HEK293 (cell line): ENCODE measurements around the gene CHRD.

Experiments
- CTCF ChIA-PET: fragments of 350-600 bp; formaldehyde crosslinking; extraction: SDS; loops from one replicate; lab custom pipeline; 2021; ENCODE audit warnings: antibody characterized with exemption; lab: Yijun Ruan, JAX
- POLR2A ChIA-PET: fragments of 300-600 bp; formaldehyde crosslinking; extraction: SDS; loops from one replicate; lab custom pipeline; 2020; ENCODE audit warnings: antibody characterized with exemption, inconsistent platforms; lab: Yijun Ruan, JAX
- H3K27ac ChIP-seq: fragments of 200-500 bp; sonication (Bioruptor generic); 2 replicates; pipeline ENCODE4 v1.5.1; 2014; ENCODE audit warnings: low read depth, low read length, control low read depth, inconsistent platforms; ENCODE audit errors: extremely low read depth
- H3K36me3 ChIP-seq, 2 experiments: fragments of 200-500 bp in 1 of 2; sonication (Bioruptor generic) in 1 of 2; 1 replicate in 1 of 2; 2 replicates in 1 of 2; pipeline ENCODE4 v1.5.1; 2014 to 2017; ENCODE audit warnings: inconsistent platforms in 2 of 2, low read length in 2 of 2; ENCODE audit not compliant: control insufficient read depth in 2 of 2, insufficient read depth in 1 of 2
- H3K4me1 ChIP-seq: fragments of 200-500 bp; sonication (Bioruptor generic); 2 replicates; pipeline ENCODE4 v1.5.1; 2014; ENCODE audit warnings: mild to moderate bottlenecking, low read length, inconsistent platforms; ENCODE audit not compliant: control insufficient read depth, insufficient read depth
- H3K4me3 ChIP-seq: 2 replicates; pipeline ENCODE4 v1.5.1; 2011; ENCODE audit warnings: low read depth, mild to moderate bottlenecking, control low read depth, low read length, moderate library complexity
- H3K9me3 ChIP-seq: fragments of 200-500 bp; sonication (Bioruptor generic); 2 replicates; pipeline ENCODE4 v1.5.1; 2014; ENCODE audit warnings: low read depth, low read length, inconsistent platforms; ENCODE audit not compliant: control insufficient read depth, insufficient read depth
- AEBP2 ChIP-seq: fragments of 450-650 bp; formaldehyde crosslinking; IDR thresholded peaks from 2 replicates; pipeline ENCODE4 v1.5.1; 2016; ENCODE audit warnings: missing biosample characterization, missing genetic modification characterization, borderline replicate concordance
- GLI2 ChIP-seq: fragments of 450-650 bp; formaldehyde crosslinking; IDR thresholded peaks from 2 replicates; pipeline ENCODE4; 2017; ENCODE audit warnings: missing biosample characterization, missing genetic modification characterization, low read depth, borderline replicate concordance
- GLIS1 ChIP-seq: fragments of 450-650 bp; formaldehyde crosslinking; IDR thresholded peaks from 2 replicates; pipeline ENCODE4 v1.5.1; 2016; ENCODE audit warnings: missing biosample characterization, missing genetic modification characterization
- KLF1 ChIP-seq: fragments of 450-650 bp; formaldehyde crosslinking; IDR thresholded peaks from 2 replicates; pipeline ENCODE4 v1.5.1; 2016; ENCODE audit warnings: missing biosample characterization, missing genetic modification characterization
- KLF10 ChIP-seq: fragments of 450-650 bp; IDR thresholded peaks from 2 replicates; pipeline ENCODE4 v1.5.1; 2018; ENCODE audit warnings: missing biosample characterization, mild to moderate bottlenecking, missing genetic modification characterization
- TCF7L2 ChIP-seq: IDR thresholded peaks from 2 replicates; pipeline ENCODE4 v1.6.1; 2011; ENCODE audit warnings: low read depth, mild to moderate bottlenecking, inconsistent platforms, low read length, moderate library complexity, borderline replicate concordance
- TSHZ1 ChIP-seq: fragments of 450-650 bp; formaldehyde crosslinking; IDR thresholded peaks from 2 replicates; pipeline ENCODE4 v1.5.1; 2016; ENCODE audit warnings: missing biosample characterization, missing genetic modification characterization, borderline replicate concordance
- ZNF121 ChIP-seq: fragments of 450-650 bp; formaldehyde crosslinking; IDR thresholded peaks from 2 replicates; pipeline ENCODE4 v1.5.1; 2016; ENCODE audit warnings: missing biosample characterization, missing genetic modification characterization
- ZNF18 ChIP-seq: fragments of 450-650 bp; formaldehyde crosslinking; IDR thresholded peaks from 2 replicates; pipeline ENCODE4 v1.5.1; 2016; ENCODE audit warnings: missing biosample characterization, missing genetic modification characterization
- ZNF184 ChIP-seq: fragments of 450-650 bp; IDR thresholded peaks from 2 replicates; pipeline ENCODE4 v1.5.1; 2018; ENCODE audit warnings: missing biosample characterization, mild to moderate bottlenecking, missing genetic modification characterization
- ZNF596 ChIP-seq: fragments of 450-650 bp; IDR thresholded peaks from 2 replicates; pipeline ENCODE4 v1.5.0; 2018; ENCODE audit warnings: missing biosample characterization, mild to moderate bottlenecking, missing genetic modification characterization, moderate library complexity
- ZNF623 ChIP-seq: fragments of 450-650 bp; formaldehyde crosslinking; IDR thresholded peaks from 2 replicates; pipeline ENCODE4 v1.5.1; 2016; ENCODE audit warnings: missing biosample characterization, missing genetic modification characterization
- ZNF747 ChIP-seq: fragments of 450-650 bp; formaldehyde crosslinking; IDR thresholded peaks from 2 replicates; pipeline ENCODE4 v1.5.1; 2016; ENCODE audit warnings: missing biosample characterization, missing genetic modification characterization

Gene CHRD

GRCh38 chr3:184428561-184429175 is 48.8 kb downstream of the CHRD start:
- Histone ChIP-seq H3K4me1 (no peaks in the 10 kb centered on the region), H3K27ac (no peak overlapping the region), H3K36me3 (no peaks in the 10 kb centered on the region), H3K9me3 (no peaks in the 10 kb centered on the region), H3K4me3 (no peak overlapping the region)
- CTCF ChIA-PET = no interaction called here
- TF ChIP-seq TSHZ1 (tag by site-specific recombination) (no peak), AEBP2 (tag by site-specific recombination) (no peak), KLF10 (no peak), ZNF121 (tag by site-specific recombination) (no peak), GLI2 (tag by site-specific recombination) (no peak), KLF1 (tag by site-specific recombination) (no peak)
- POLR2A ChIA-PET = no interaction called here

GRCh38 chr3:184429786-184430185 is 49.9 kb downstream of the CHRD start:
- CTCF ChIA-PET = no interaction called here
- no peak for TF ChIP-seq GLIS1 (tag by site-specific recombination)
- TF ChIP-seq ZNF623 = no peak
- TF ChIP-seq ZNF18 = no peak
- no peak for TF ChIP-seq ZNF747
- no peak for TF ChIP-seq TCF7L2
- POLR2A ChIA-PET = no interaction called here
- H3K36me3 ChIP-seq = no peaks in the 10 kb centered on the region
- H3K27ac ChIP-seq = no peak overlapping the region
- no peak overlapping the region for H3K4me3 ChIP-seq
- H3K9me3 ChIP-seq = no peaks in the 10 kb centered on the region
- no peaks in the 10 kb centered on the region for H3K4me1 ChIP-seq

- TF ChIP-seq ZNF184 (tag by site-specific recombination) (0 out of 2 replicates have a peak, but pooled peaks have one; percentile 37), ZNF596 (tag by site-specific recombination) (no peak)
- TF ChIP-seq, all 188 proteins: peak for 1
- no peaks in the 10 kb centered on the region for H3K36me3 ChIP-seq
- no peak overlapping the region for H3K27ac ChIP-seq
- no peaks in the 10 kb centered on the region for H3K4me1 ChIP-seq
- POLR2A ChIA-PET = interaction anchor here (1.0 kb wide), 1 partner anchor 280 kb away, joined by 3 read pairs; the partner anchor contains the start of gene MAGEF1
- no peaks in the 10 kb centered on the region for H3K9me3 ChIP-seq
- H3K4me3 ChIP-seq = no peak overlapping the region
- CTCF ChIA-PET = interaction anchor here (1.4 kb wide), 1 partner anchor 13 kb away, joined by 4 read pairs; no protein-coding TSS in a partner anchor
Observed at GRCh38 chr3:184430940-184431339, 51.1 kb downstream of the CHRD start.
